Measurements from ENCODE around the gene PTPRT. TPM values are rescaled to one million over a fixed set of nuclear protein-coding genes. Genes with fewer than 3 reads are reported as not detected.

The PTPRT gene
- total and polyA plus RNA-seq, 2 experiments from 2014 or later: not detected

DNA sequence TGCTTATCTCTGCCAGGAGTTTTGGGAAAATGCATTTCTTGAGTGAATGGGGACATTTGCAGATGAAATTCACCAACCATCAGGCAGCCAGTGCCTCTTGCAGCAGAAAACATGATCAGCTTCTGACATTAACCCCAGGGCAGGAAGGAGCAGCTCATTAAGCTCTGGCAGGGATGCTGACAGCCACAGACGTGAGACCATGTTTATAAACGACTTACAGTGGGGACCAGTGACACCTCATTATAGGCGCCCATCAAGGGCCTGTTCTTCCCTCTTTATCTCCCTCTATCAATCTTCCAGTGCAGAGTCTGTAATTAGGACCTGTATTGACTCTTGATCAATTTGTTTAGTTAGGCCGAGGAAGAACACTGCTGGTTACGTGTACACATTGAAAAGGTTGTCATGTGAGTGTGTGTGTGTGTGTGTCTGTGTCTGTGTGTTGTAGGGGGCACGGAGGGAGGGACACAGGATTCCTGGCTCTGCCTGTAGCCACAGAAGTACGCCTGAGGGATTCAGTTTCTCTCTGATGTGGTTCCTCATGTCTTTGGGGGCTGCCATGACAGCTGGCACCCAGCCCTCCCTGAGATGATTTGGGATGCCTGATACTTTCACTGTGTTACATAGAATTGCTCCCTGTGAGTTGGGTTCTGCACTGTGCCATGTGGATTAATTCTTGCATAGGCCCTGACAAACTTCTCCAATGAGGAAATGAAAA is 1143.2 kb downstream of the PTPRT start:
- Mint-ChIP-seq H3K4me3 (no peak overlapping the region), H3K27me3 (ENCODE audit: insufficient read depth, low read depth, poor library complexity) (peaks cover 2% of the 10 kb centered on the region), H3K4me1 (no peaks in the 10 kb centered on the region), H3K36me3 (ENCODE audit: low read depth) (peaks cover 21% of the 10 kb centered on the region), H3K27ac (no peak overlapping the region), H3K9me3 (peaks cover 100% of the 10 kb centered on the region)
- no peaks in the 10 kb centered on the region for H3K4me1 ChIP-seq (ENCODE audit: insufficient read depth)
- H2AFZ ChIP-seq: no peak overlapping the region
- H3K4me2 ChIP-seq: no peak overlapping the region
- no peak for TF ChIP-seq EZH2phosphoT487 (IDR thresholded peaks at IDR 0.05; ENCODE audit: unreplicated experiment)
- TF ChIP-seq, protein P1, sequence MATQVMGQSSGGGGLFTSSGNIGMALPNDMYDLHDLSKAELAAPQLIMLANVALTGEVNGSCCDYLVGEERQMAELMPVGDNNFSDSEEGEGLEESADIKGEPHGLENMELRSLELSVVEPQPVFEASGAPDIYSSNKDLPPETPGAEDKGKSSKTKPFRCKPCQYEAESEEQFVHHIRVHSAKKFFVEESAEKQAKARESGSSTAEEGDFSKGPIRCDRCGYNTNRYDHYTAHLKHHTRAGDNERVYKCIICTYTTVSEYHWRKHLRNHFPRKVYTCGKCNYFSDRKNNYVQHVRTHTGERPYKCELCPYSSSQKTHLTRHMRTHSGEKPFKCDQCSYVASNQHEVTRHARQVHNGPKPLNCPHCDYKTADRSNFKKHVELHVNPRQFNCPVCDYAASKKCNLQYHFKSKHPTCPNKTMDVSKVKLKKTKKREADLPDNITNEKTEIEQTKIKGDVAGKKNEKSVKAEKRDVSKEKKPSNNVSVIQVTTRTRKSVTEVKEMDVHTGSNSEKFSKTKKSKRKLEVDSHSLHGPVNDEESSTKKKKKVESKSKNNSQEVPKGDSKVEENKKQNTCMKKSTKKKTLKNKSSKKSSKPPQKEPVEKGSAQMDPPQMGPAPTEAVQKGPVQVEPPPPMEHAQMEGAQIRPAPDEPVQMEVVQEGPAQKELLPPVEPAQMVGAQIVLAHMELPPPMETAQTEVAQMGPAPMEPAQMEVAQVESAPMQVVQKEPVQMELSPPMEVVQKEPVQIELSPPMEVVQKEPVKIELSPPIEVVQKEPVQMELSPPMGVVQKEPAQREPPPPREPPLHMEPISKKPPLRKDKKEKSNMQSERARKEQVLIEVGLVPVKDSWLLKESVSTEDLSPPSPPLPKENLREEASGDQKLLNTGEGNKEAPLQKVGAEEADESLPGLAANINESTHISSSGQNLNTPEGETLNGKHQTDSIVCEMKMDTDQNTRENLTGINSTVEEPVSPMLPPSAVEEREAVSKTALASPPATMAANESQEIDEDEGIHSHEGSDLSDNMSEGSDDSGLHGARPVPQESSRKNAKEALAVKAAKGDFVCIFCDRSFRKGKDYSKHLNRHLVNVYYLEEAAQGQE (IDR thresholded peaks at IDR 0.05; ENCODE audit: unreplicated experiment): no peak
- TF ChIP-seq JUNB (IDR thresholded peaks at IDR 0.05; ENCODE audit: unreplicated experiment): no peak
- TF ChIP-seq ZNF331 (CRISPR knock-in tag; IDR thresholded peaks at IDR 0.05; ENCODE audit: low read depth): no peak
- no peak for TF ChIP-seq POLR2AphosphoS5 (IDR thresholded peaks at IDR 0.05; ENCODE audit: low read depth)
- TF ChIP-seq, protein P2, sequence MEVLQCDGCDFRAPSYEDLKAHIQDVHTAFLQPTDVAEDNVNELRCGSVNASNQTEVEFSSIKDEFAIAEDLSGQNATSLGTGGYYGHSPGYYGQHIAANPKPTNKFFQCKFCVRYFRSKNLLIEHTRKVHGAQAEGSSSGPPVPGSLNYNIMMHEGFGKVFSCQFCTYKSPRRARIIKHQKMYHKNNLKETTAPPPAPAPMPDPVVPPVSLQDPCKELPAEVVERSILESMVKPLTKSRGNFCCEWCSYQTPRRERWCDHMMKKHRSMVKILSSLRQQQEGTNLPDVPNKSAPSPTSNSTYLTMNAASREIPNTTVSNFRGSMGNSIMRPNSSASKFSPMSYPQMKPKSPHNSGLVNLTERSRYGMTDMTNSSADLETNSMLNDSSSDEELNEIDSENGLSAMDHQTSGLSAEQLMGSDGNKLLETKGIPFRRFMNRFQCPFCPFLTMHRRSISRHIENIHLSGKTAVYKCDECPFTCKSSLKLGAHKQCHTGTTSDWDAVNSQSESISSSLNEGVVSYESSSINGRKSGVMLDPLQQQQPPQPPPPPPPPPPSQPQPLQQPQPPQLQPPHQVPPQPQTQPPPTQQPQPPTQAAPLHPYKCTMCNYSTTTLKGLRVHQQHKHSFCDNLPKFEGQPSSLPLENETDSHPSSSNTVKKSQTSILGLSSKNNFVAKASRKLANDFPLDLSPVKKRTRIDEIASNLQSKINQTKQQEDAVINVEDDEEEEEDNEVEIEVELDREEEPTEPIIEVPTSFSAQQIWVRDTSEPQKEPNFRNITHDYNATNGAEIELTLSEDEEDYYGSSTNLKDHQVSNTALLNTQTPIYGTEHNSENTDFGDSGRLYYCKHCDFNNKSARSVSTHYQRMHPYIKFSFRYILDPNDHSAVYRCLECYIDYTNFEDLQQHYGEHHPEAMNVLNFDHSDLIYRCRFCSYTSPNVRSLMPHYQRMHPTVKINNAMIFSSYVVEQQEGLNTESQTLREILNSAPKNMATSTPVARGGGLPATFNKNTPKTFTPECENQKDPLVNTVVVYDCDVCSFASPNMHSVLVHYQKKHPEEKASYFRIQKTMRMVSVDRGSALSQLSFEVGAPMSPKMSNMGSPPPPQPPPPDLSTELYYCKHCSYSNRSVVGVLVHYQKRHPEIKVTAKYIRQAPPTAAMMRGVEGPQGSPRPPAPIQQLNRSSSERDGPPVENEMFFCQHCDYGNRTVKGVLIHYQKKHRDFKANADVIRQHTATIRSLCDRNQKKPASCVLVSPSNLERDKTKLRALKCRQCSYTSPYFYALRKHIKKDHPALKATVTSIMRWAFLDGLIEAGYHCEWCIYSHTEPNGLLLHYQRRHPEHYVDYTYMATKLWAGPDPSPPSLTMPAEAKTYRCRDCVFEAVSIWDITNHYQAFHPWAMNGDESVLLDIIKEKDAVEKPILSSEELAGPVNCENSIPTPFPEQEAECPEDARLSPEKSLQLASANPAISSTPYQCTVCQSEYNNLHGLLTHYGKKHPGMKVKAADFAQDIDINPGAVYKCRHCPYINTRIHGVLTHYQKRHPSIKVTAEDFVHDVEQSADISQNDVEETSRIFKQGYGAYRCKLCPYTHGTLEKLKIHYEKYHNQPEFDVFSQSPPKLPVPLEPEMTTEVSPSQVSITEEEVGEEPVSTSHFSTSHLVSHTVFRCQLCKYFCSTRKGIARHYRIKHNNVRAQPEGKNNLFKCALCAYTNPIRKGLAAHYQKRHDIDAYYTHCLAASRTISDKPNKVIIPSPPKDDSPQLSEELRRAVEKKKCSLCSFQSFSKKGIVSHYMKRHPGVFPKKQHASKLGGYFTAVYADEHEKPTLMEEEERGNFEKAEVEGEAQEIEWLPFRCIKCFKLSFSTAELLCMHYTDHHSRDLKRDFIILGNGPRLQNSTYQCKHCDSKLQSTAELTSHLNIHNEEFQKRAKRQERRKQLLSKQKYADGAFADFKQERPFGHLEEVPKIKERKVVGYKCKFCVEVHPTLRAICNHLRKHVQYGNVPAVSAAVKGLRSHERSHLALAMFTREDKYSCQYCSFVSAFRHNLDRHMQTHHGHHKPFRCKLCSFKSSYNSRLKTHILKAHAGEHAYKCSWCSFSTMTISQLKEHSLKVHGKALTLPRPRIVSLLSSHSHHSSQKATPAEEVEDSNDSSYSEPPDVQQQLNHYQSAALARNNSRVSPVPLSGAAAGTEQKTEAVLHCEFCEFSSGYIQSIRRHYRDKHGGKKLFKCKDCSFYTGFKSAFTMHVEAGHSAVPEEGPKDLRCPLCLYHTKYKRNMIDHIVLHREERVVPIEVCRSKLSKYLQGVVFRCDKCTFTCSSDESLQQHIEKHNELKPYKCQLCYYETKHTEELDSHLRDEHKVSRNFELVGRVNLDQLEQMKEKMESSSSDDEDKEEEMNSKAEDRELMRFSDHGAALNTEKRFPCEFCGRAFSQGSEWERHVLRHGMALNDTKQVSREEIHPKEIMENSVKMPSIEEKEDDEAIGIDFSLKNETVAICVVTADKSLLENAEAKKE (CRISPR knock-in tag; IDR thresholded peaks at IDR 0.05): no peak
- no peak for TF ChIP-seq ETS1 (IDR thresholded peaks at IDR 0.05)
- no peak for TF ChIP-seq STAT1 (IDR thresholded peaks at IDR 0.05; ENCODE audit: unreplicated experiment)
- TF ChIP-seq, protein P3, sequence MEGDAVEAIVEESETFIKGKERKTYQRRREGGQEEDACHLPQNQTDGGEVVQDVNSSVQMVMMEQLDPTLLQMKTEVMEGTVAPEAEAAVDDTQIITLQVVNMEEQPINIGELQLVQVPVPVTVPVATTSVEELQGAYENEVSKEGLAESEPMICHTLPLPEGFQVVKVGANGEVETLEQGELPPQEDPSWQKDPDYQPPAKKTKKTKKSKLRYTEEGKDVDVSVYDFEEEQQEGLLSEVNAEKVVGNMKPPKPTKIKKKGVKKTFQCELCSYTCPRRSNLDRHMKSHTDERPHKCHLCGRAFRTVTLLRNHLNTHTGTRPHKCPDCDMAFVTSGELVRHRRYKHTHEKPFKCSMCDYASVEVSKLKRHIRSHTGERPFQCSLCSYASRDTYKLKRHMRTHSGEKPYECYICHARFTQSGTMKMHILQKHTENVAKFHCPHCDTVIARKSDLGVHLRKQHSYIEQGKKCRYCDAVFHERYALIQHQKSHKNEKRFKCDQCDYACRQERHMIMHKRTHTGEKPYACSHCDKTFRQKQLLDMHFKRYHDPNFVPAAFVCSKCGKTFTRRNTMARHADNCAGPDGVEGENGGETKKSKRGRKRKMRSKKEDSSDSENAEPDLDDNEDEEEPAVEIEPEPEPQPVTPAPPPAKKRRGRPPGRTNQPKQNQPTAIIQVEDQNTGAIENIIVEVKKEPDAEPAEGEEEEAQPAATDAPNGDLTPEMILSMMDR (conservative IDR thresholded peaks at IDR 0.05; ENCODE audit: low read depth in 2 of 2): no peak
- TF ChIP-seq NANOG (IDR thresholded peaks at IDR 0.05; ENCODE audit: borderline replicate concordance): no peak
- TF ChIP-seq ZNF114 (CRISPR knock-in tag; IDR thresholded peaks at IDR 0.05): no peak
- no peak for TF ChIP-seq CREB1 (CRISPR knock-in tag; IDR thresholded peaks at IDR 0.05; ENCODE audit: low read depth)
- no peak for TF ChIP-seq EZH2 (IDR thresholded peaks at IDR 0.05; ENCODE audit: low read depth, unreplicated experiment)
- no peaks in the 10 kb centered on the region for H3K9me2 ChIP-seq (ENCODE audit: insufficient read depth)
- H3F3A ChIP-seq (replicated peaks; ENCODE audit: low read depth): no peaks in the 10 kb centered on the region
- ATAC-seq: no peak
- H3K79me2 ChIP-seq (replicated peaks; ENCODE audit: insufficient read depth): no peaks in the 10 kb centered on the region
- no peak overlapping the region for H3K27ac ChIP-seq (ENCODE audit: low read depth)
- H3K36me3 ChIP-seq (ENCODE audit: insufficient read depth): no peaks in the 10 kb centered on the region; the same call in 1 of the 2 replicates
- no peak overlapping the region for H3K4me3 ChIP-seq
- no peak for DNase-seq (ENCODE audit: low spot score)
- no peaks in the 10 kb centered on the region for H4K20me1 ChIP-seq (replicated peaks; ENCODE audit: insufficient read depth)
- H3K27me3 ChIP-seq (ENCODE audit: insufficient read depth): no peaks in the 10 kb centered on the region
